NB4 (cell line): ENCODE results near the gene CUX1.

Experiments used
- CTCF ChIP-seq: IDR thresholded peaks from one replicate; pipeline ENCODE4 v1.5.1; 2012; ENCODE audit warnings: low read depth, low read length
- POLR2A ChIP-seq: IDR thresholded peaks from 2 replicates; pipeline ENCODE4 v1.6.1; 2011; ENCODE audit warnings: mild to moderate bottlenecking; ENCODE audit not compliant: insufficient read length; ENCODE audit errors: extremely low read depth

- TF ChIP-seq CTCF: no peak
- no peak for TF ChIP-seq POLR2A
These were observed 435.0 kb downstream of the CUX1 start for GRCh38 chr7:102252366-102252982.
